GM19351 (cell line): Measurements from ENCODE around the gene ANKRD62.
"Not testable (repeated sequence)": the region's sequence is repeated elsewhere in the genome, so short reads cannot be mapped to it uniquely, and the experiment has no call there.

Source experiments
- ATAC-seq: cut with Tn5 transposase; IDR thresholded peaks from one replicate; pipeline ENCODE4 v1.9.1; 2021; ENCODE audit warnings: mild to moderate bottlenecking, moderate library complexity; ENCODE audit not compliant: unreplicated experiment

Gene ANKRD62

DNA sequence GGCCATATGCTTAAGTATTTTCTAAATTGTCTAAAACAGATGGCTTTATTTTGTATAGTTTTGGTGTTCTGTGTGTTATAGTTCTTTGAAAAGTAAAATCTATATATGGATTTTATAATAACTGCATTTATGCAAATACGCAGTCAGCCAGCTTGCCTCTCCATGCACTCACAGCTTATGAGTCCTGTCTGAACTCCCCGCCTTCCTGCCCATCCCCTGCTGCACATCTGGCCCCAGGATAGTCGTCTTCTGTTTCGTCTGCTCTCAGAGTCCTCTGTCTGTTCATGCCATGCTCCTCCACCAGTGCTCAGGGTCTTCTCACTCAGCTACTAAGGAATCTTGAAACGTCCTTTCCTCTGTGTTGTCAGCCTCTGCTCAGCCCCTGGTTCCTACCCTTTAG lies 28.2 kb upstream of the ANKRD62 start:
- no peak for ATAC-seq

DNA sequence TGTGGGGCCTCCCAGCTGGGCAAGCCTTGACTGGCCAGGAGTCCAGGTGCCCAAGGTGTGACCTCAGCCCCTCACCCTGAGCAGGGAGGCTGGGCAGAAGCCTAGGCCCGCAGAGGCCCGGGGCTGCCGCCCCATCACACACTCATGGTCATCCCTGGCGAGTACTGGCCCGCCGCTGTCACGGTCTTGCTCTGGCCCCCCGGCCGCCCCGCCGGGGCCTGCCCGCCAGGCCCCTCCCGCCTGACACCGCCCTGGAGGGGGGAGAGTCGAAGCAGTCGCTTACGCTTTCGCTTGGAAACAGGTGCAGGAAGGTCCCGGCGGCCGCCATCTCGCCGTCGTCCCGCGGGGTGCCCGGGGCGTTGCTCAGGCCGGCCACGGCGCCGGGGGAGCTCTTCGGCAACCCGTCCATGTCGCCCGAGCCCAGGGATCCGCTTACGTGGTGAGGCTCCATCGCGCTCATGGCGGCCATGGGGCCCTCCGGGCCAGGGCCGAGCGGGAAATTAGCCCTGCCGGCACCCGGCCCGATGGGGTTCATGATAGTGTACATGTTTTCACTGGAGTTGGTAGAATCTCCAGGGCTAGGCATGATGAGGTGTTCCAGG lies 26.6 kb upstream of the ANKRD62 start:
- no peak for ATAC-seq

DNA sequence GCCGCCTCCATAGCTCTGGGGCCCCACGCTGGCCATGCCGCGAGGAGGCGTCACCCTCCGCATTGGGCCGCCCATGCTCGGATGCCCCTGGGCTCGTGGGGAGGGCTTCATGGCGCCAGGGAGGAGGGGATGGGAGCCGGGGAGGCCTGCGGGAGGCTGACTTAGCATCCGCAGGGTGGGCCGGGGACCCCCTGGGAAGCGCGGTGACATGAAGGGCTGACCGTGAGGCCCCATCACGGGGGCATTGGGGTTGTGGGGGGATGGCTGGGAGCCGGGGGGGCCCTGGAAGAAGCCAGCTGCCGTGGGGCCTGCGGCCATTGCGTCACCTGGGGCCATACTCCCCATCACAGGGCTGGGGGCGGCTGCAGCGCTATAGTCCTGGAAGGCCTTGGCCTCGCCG lies 26.0 kb upstream of the ANKRD62 start:
- no peak for ATAC-seq

DNA sequence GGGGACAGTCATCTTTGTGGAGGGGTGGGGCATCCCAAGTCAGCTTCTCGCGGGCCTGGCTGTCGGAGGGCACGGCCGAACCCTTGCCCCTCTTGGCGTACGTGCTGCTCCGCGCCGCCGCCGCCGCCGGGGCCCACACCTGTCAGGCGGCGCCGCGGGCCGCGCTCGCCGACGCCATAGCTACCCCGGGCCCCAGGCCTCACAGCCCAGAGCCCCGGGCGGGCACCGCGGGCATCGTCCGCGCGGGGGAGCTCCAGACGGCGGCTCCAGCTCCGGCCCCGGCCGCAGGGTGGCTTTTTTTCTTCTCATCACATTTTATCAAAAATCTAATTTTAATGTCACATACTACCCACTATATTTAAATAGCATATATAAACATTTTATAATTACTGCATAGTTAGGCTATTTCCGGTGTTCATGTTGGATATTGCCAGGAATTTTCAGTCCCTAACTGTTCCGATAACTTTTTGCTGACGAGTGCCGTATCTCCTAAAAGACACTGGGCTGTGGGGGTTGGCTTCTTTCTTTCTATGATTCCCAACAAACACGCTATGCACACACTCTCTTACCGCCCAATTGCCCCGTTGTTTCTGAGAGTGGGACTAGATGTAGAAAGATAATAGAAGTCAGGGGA lies 25.2 kb upstream of the ANKRD62 start:
- not testable (repeated sequence) for ATAC-seq

- ATAC-seq = no peak
Observed at GRCh38 chr18:12068950-12069320, 24.7 kb upstream of the ANKRD62 start.

GRCh38 chr18:12071066-12071465 lies 22.6 kb upstream of the ANKRD62 start:
- ATAC-seq = not testable (repeated sequence)

- no peak for ATAC-seq
Observed at GRCh38 chr18:12072996-12073395, 20.6 kb upstream of the ANKRD62 start.

GRCh38 chr18:12074736-12075135 lies 18.9 kb upstream of the ANKRD62 start:
- ATAC-seq = no peak

DNA sequence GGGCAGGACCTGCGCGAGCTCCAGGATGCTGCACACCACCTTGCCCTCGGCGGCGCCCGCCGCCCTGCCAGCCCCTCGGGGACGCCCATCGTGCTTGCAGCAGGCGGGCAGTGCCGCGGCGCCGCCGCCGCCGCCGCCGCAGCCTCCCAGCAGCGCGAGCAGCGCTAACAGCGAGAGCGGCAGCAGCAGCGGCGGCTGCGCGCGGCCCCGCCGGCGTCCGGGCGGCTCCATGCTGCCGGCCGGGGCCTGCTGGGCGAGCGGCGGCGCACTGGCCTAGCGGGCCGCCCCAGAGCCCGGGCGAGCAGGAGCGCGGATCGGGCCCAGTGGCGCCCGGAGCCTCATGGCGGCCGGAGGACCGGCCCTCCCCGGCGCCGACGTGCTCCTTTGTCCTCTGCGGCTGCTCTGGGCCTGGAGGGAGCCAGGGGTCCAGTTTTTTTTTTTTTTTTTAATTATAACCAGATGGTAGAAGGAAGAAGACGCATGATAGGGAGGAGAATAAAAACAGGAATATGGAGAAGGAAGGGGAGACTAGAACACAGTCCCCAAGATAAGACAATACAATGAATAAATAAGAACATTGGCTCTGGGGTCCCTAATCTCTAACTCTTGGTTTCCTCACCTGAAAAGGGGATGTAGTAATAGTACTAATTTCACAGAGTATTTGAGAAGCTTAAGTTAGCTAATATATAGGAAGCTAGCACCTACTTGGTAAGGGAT lies 17.1 kb upstream of the ANKRD62 start:
- no peak for ATAC-seq

GRCh38 chr18:12077994-12078393 lies 15.6 kb upstream of the ANKRD62 start:
- not testable (repeated sequence) for ATAC-seq

- no peak for ATAC-seq
Observed at GRCh38 chr18:12079491-12080237, 14.0 kb upstream of the ANKRD62 start.

GRCh38 chr18:12085136-12085535 lies 8.5 kb upstream of the ANKRD62 start:
- no peak for ATAC-seq

DNA sequence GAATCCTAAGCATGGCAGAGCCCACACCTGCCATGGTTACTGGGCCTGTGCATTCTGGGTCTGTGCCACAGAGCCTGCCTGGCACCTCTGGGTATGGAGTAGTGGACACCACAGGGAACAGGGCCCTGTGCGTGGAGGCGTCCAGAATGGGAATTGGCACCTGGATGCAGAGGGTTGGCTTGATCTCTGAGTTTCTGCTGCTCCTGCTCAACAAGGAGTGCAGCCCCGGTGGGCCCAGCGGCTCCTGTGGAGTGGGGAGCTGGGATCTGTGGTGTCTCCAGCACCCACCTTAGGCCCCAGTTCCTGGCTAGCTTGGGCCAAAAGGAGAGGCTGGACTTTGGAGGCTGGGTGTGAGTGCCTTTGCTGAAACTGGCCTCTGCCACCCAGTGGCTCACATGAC lies 7.9 kb upstream of the ANKRD62 start:
- ATAC-seq = no peak

DNA sequence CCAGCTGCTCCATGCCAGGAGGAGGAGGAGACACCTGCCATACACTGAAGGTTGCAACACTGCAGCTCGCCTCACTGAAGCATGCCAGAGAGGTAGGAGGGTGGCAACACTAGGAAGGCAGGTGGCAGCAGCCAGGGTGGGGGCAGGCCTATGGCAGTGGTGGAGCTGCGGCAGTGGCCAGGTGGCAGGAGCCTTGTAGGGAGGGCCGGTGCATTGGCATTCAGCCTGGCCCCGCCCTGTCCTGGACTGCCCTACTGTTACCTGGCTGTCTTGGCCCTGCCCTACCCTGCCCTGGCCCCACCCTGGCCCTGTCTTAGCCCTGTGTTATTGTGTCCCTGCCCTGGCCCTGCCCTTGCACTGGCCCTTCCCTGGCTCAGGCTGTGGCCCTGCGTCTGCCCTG lies 7.4 kb upstream of the ANKRD62 start:
- ATAC-seq = no peak

DNA sequence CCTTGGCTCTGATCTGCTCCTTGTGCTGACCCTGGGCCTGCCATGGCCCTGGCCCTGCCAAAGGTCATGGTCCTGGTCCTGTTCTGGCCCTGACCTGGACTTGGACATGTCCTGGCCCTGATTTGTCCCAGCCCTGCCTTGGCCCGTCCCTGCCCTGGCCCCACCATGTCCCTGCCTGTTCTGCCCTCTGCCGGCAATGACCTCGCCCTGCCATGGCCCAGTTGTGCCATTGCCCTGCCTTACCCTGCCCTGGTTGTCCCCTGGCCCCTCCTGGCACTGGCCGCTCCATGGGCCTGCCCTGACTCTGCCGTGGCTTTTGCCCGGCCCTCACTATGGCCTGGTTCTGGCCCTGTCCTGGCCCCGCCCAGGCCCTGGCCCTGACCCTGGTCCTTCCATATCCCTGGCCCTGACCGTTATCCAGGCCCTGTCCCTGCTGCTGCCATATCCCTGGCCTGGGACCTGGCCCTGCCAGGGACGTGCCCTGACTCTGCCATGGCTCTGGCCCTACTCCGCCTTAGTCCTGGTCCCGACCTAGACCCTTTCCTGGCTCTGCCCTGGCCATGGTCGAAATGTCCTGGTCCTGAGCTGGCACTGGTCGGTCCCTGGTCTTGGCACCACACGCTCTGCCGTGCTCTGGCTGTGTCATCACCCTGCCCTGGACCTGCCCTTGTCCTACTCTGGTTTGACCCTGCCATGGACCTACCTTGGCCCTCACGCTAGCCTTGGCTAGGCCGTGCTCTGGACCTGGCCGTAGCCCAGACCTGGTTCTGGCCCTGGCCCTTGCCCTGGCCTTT lies 6.8 kb upstream of the ANKRD62 start:
- no peak for ATAC-seq

DNA sequence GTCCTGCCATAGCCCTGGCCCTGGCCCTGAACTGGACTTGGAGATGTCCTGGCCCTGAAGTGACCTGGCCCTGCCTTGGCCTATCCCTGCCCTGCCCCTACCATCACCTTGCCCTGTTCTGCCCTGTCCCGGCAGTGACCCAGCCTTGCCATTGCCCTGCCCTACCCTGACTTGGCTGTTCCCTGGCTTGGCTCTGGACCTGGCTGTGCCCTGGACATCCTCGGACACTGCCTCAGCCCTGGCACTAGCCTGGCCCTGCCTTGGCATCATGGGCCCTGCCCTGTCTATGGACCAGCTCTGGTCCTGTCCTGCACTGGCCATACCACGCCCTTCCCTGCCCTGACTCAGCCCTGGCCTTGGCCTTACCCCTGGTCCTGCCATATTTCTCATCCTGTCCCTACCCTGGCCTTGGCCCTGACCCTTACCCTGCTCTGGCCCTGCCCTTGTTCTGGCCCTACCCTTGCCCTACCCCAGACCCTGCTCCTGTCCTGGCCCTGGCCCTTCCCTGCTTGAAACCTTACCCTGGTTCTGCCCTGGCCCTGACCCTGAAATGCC lies 6.1 kb upstream of the ANKRD62 start:
- ATAC-seq = no peak

DNA sequence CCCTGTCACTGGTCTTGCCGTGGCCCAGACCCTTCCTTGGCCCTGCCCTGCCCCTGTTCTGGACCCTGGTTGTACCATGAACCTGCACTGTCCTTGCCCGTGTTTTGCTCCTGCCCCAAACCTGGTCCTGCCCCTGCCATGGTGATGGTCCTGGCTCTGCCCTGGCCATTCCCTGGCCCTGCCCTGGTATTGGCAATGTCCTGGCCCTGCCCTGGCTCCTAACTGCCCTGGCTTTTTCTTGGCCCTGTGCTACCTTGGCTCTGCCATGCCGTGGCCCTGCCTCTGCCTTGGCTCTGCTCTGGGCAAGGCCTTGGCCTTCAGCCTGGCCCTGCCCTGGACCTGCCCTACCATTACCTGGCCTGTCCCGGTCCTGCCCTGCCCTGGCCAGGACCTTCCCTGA lies 5.5 kb upstream of the ANKRD62 start:
- ATAC-seq = no peak

DNA sequence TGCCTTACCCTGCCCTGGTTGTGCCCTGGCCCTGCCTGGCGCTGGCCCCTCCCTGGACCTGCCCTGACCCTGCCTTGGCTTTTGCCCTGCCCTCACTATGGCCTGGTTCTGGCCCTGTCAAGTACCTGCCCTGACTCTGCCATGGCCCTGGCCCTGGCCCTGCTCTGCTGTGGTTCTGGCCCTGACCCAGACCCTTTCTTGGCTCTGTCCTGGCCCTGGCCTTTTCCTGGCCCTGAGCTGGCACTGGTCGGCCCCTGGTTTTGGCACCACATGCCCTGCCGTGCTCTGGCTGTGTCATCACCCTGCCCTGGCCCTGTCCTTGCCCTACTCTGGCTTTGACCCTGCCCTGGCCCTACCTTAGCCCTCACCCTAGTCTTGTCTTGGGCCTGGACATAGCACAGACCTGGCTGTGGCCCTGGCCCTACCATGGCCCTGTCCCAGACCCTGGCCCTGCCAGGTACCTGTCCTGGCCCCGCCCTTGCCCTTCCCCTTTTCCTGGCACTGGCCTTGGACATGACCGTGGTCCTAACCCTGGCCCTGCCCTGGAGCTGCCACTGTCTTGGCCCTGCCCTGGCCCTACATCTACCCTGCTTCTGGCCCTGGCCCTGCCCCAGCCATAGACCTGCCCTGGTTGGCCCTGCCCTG lies 4.8 kb upstream of the ANKRD62 start:
- ATAC-seq = no peak

DNA sequence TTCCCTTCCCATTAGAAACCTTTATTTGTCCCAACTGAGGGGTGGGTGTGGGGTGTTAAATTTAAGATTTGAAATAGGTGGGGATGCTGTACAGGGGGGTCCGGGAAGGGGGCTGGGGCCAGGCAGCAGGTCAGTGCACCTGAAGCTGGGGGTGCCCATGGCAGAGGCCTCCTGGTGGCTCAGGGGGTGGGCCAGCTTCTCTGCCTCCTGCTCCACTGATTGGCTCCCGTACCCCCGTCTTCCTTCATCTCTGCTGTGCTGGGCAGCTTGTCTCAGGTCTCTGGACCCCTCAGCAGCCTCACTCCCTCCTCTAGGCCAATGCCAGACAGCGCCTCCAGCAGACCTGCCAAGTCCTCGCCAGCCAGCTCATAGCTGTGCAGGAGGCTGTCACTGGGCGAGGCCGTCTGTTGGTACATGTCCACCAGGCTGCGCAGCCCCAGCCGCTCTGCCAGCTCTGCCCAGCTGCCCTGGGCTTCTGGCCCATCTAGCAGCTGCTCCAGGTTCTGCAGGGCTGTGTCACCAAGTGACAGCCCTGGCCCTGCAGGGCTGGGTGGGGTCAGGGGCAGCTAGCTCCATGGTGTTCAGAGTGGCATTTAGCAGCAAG lies 2.0 kb upstream of the ANKRD62 start:
- no peak for ATAC-seq
